HG03095 (cell line): Measurements from ENCODE around the gene DTNA.
A peak's percentile ranks its signal among the peaks of the same experiment; 100 is the strongest.

Source experiments
- ATAC-seq: cut with Tn5 transposase; IDR thresholded peaks from one replicate; pipeline ENCODE4 v1.9.1; 2021; ENCODE audit warnings: moderate library complexity; ENCODE audit not compliant: unreplicated experiment

Gene DTNA

DNA sequence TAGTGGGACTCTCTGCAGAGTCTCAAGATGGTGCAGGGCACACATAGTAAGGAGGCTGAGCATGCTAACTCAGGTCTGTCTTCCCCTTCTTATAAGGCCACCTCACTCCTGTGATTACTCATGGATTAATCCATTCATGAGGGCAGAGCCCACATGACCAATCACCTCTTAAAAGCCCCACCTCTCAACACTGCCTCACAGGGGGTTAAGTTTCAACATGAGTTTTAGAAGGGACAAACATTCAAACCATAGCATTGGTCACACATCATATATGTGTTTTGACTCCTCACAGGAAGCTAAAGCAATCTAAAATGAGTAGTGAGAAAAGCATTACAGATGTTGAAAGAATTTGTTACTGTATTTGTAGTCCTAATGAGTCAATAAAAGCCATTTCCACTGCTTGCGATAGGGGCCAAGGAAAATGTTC, 57.5 kb downstream of the DTNA start:
- ATAC-seq: no peak

DNA sequence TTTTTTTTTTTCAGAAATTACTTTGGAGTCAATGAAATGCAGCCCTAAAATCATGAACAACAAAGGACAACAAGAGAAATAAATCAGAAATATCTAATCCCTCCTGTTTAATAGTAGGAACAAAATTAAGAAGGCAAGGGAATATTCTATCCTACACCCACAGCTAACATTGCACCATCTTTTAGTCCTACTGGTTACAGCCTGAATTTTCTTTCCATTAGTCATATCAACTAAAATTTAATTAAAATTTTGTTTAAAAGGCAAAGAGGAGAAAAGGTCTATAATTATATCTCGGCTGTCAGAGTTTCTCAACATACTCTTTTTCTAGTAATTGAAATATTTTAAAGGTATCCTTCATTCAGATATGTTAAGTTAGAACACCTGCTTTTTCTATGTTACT, 61.9 kb downstream of the DTNA start:
- ATAC-seq: no peak

DNA sequence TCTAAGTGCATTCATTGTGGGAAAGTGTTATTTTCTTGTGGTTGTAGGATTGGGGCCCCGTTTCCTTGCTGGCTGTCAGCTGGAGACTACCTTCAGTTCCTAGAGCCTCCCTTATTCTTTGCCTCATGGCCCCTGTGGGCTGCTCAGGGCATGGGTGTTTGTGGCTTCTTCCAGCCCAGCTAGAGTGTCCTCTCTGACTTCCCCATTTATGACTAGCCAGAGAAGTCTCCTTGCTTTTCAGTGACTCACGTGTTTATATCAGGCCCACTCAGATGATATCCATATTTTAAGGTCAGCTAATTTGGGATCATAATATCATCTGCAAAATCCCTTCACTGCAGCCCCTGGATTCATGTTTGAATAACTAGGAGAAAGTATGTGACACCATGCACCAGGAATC, 62.8 kb downstream of the DTNA start:
- no peak for ATAC-seq

DNA sequence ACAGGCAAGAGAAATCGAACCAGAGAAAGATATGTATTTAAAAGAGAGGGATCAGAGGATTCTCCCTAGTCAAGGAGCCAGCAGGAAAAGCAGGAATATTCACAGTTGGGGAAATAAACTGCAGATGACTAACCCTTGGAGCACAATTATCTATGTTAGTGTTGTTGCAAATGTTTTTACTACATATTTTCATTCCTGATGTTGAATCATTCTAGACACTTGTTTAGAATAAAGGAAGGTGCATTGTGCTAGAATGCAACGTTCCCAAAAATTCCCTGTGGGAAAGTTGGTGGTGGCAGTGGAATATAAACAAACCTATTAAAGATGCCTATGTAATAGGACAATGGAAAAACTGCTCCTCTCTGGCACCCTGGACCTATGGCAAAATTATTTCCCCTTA, 63.3 kb downstream of the DTNA start:
- ATAC-seq: no peak

DNA sequence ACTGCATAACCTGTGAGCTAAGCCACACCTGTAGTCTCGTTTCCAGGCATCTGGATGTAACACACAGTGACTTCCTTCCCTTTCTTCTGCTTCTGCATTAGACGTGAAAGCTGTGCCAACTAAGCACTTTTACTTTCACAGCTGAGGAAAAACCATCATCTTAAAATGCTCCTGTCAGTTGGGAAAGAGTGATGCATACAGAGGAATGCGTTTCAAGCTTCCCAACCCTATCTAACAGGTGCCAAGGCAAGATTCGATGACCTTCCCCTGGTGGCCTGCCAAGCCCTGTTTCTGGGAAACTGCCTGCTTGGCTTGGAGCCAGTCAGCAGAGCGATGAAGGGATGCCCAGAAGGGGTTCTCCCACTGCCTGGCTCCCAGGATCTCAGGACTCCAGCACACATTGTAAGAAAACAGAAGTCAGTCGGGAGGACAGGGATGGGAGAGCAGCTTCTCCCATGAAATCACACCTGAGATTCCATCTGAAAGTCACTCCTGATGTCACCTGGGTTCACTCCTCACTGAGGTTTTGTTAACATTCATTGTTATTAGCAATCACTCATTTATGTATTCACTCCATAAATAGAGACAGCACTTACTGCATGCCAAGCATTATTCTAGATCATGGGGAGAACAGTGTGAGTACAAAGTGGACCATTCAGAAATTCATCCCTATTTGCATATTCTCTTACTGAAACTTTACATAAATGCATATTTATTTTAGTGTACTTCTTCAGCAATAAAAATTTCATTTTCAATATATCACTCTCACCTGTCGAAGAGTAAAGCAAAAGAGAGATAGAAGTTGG, 64.1 kb downstream of the DTNA start:
- no peak for ATAC-seq

DNA sequence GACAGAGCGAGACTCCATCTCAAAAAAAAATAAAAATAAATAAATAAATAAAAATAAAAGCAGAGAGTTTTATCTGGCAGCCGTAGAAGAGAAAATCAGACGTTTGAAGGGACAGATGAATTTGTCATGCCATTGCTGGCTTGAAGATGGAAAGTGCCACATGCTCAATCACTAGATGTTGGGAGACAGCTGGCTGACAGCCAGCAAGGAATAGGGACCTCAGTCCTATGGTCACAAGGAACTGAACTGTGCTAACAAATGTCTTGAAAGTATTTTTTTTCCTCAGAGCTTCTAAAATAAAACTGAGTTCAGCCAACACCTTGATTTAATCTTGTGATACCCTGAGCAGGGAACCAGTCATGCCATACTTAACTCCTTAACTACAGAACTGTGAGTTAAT, 65.4 kb downstream of the DTNA start:
- ATAC-seq: no peak

DNA sequence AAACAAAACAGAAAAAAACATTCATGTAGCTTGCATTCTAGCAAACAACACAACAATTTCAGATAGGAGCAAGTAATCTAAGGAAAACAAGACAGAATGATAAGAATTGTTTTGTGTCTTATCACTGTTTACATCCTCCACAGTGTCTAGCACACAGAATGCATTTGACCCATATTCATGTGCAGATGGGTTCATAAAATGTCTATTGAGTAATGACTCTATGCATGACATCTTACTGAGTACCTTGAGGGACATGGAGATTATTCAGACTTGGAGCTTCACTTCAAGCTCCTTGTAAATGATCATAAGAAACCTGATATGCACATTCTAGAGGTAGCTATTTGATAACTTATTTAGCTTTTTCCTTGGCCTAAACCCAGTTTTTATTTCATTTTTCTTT, 69.0 kb downstream of the DTNA start:
- no peak for ATAC-seq

DNA sequence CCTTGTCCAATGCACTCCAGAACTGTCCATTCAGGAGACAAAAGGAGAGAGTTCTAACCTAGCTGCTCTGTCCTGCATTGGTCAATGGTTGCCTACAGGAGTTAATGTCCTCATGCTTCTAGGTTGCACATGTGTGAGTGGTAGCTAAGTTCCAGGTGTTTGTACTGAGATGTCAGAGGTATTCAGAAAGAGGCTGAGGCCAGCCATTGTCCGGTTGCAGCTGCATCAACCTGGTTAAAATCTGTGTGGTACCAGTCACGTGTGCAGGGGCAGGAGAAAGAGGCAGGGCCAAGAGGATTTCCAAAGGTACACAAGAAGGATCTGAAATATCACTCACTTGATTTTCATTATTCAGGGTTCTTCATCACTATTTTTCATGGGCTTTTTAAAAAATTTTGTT, 70.8 kb downstream of the DTNA start:
- ATAC-seq: no peak

DNA sequence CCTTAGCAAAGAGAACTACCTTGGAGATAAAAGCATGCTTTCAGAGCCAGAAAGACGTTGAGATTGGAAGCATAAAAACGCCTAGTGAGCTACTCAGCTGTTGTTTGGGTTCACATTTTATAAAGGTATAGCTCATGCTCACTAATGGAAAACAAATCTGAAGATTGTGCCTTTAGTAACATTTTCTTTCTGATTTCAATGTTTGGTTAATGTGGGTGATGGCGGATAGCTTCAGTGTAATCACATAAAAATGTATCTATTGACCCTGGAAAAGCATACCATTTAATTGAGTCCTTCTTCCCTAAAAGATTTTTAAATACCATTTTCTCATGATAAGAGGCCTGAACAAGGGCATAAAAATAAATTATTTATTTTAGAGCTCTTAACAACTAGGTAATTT, 73.4 kb downstream of the DTNA start:
- ATAC-seq: no peak

DNA sequence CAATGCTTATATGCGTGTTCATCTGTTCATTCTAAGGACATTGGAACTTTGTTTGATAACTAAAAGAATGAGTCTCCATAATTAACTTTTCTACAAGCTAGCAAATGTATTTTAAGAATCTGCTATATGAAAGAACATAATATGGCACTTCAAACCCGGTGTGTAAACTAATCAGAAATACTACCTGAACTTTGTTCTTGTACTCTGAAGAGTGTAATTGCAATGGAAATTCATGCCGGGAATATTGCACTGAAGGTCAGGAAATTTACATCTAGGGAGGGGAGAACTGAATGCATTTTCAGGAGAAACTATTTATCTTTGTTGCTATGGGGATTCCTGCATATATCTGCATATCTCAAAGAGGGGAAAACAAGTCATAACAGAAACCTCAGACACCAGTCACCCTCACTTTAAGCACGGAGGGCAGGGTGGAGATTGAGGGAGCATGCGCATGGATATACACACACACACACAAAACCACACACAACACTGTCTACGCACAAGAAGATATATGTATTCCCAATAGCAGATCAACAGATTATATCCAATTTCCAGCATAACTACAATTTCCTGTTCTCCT, 76.2 kb downstream of the DTNA start:
- ATAC-seq: no peak

DNA sequence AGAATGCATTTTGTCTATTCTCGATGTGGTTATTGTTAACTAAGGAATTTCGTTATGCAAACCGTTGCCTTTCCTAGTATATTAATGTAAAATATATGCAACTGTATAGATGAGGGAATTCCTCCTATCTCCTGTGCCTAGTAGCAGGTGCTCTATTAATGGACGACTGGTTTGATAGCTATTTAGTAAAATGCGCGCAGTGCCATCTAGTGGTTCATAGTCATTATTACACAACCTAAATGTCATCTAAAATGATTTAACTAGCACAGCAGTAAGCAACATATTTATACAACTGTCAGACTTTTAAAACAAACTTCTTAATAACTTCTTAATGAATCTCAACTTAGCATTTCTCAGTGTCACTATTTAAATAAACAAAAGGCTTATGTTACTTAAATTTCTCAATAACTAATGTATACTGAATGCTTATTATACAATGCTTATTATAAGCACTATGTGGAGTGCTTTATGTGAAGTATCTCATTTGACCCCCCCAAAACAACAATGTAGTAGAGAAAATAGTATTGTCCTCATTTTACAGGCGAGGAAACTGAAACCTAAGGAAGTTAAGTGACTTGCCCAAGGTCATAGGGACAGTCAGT, 77.9 kb downstream of the DTNA start:
- ATAC-seq: peak; percentile 71

DNA sequence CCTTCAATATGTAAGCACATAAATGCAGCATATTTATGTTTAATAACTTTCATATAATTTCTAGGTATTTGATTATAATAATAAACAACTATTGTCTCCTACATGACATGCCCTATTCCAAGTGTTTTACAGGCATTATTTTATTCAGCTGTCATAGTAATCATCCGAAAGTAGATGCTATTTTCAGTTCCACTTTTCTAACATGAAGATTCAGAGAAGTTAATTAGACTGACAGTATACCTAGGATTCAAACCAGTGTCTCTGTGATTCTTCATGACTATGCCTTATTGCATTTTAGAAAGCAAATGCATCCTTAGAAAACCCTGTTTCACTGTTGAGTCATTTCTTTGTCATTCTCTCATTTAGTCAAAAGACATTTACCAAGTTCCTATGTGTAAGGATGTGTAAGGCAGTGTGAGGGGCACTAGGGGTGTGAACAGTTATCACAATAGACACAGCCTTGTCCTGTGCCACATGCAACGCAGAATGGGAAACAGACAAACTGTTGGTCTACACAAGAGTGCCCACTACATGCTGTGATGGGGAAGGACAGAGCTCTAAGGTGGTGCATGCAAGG, 79.8 kb downstream of the DTNA start:
- ATAC-seq: no peak

DNA sequence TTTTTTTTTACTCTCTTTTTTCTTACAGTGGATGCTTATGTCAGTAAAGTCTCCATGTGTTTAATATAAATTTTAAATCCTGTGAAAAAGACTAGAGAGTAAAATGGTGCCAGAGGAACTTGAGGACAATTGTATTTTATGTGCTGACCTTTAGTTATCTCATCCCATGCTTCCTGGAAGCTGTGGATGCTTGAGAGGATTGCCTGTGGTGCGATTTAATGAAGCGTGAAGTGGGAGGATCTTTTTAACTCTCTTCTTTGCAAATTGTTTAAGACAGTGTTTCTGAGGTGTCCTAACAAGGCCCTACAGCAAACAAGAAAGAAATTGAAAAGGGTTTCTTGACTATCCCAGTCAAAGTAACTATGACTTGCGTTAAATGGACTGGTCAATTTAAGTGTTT, 84.2 kb downstream of the DTNA start:
- ATAC-seq: no peak

DNA sequence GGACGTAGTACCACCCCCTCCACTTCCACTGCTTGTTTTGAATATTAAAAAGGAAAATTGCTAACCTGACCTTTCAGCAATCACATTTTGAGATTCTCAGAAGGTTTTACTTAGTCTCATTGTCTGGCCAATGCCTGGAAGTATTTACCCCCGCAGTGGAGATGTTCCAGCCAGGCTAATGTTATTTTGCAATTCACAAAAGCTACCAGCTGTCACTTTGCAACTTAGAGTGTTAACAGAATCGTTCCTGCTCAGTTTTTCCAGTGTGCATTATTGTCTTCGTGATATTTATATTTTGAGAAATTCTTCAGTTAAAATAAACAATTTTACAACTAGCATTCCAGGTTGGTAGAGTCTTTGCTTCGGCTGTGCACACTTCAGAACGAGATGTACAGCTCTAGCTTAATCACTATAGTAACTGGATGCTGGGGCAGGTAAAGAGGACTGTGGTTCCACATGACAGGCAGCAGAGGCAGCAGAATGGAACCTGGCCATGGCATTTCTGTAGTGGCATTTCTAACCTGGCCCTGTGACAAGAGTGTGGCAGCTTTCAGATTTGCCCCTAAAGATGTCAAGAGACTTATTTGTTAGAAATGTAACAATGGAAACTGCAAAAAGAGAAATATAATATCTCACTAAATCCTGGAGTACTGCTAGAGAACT, 85.1 kb downstream of the DTNA start:
- ATAC-seq: no peak

DNA sequence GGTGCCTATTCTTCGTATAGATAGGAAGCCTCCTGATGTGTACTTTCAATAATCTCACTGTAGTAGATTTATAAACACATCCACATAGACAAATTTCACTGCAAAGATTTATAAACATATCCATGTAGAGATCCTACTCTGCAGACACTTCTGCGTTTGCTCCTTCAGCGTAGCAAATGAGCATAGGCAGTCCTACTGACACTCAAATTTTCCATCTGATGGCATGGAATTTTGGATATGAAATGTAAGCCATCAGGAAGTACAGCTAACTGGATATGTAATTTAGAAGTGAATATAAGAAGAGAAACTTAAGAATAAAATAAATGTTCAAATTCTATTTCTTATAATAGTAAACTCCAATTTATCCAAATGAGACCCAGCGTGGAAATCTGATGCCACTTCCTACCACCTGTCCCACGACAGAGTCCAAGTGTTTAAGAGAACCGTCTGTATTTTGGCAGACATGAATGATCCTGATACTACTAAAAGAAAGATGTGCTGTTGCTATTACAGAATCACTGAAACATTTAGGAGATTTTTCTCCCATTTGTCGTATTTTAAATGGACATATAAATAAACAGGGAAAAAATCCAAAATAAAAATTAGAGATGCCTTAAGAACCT, 86.0 kb downstream of the DTNA start:
- ATAC-seq: no peak

DNA sequence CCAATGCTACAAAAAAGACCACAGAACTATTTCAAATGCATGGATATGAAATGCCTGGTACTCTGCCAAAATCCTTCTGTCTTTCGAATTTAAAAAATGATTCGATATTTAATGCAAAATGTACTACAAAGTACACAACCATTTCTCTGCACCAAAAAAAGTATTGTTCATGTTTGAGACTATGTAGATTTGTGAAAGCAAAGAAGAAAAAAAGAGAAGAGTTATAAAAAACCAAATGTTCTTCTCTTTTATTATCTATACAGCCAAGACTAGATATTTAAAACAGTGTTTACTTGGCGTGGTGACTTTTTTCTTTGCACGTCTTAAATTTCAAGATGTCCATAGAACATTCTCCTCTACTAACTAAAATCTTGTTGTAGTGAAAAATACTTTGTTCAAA, 89.2 kb downstream of the DTNA start:
- no peak for ATAC-seq

DNA sequence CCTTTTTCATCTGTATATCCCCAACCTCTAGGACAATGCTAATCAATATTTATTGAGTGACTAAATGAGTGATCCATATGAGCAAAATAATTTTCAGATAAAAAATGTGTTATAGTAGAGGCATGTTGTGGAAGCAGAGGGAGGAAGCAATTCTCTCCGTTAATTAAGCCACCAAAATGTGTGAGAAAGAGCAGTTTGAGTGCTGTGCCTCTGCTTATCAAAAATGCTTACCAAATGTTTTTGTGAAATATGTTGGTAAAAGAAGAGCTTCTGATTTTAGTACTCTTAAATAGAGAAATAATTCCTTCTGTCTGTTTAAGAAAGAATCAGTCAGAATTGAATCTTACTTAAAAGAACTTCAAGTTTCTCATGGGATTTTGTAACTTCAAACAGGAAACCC, 90.3 kb downstream of the DTNA start:
- ATAC-seq: no peak

DNA sequence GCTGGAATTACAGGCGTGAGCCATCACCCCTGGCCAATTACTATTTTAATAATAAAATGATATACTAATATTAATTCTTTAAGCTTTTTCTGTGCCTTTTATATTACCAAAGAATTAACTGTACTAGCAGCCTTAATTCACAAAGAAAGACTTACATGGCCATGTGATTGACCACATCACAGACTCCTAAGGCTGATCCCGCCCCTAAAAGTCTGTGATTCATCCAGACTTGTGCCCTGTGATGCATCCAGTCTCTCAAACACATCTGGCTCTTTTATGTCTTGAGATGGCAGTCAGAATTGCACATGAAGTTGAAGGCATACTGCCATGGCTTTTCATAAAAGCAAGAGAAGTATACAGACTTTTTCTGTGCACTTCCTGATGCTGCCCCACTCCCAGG, 91.7 kb downstream of the DTNA start:
- no peak for ATAC-seq

DNA sequence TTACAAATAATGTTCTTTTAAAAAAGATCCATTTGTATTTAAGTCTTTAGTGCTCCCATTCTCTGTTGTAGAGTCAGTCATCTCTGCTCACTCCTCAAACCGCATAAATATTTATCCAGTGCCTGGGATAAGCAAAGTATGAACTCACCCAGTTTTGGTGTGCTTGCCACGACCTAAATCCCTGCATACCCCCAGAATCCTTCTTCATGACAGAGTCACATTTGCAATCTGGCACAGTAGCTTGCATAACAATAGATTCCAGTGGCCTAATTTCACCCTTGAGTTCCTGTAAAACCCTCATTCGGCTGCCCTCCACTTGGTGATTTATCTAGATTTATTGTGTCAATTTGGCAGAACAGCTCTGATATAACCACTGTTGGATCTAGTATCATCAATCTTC, 92.9 kb downstream of the DTNA start:
- ATAC-seq: no peak

DNA sequence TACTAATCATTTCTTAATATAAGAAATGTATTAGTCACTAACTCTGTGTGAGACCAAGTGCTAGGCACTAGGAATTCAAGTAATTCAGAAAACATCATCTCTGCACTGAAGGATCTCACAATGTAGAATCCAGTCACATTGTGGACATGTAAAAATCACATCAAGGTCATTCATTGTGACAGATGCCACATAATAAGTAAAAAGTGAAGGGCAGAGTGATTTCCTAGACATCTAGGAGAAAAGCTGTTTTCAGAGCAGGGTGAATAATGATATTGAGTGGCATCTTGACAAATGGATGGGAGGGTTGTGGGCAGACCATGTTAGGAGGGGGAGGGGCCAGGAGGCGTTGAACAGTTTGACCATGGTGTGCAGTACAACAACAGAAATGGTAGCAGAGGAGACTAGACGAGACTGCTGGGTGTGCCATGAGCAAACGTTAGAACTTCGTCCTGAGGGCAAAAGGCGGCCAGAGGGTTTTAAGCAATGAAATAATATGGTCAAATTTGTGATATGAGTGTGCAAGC, 93.8 kb downstream of the DTNA start:
- no peak for ATAC-seq
